H1 (cell line): Measurements from ENCODE around the gene SECISBP2. TPM values are rescaled to one million over a fixed set of nuclear protein-coding genes. Genes with fewer than 3 reads are reported as not detected.

Source experiments
- CTCF ChIA-PET: fragments of 300-600 bp; sonication (Branson Sonifier 250); formaldehyde crosslinking; loops from one replicate; lab custom pipeline; 2021; ENCODE audit not compliant: partially characterized antibody; lab: Charles Lee
- POLR2A ChIA-PET: fragments of 300-600 bp; sonication (Branson Sonifier 250); formaldehyde crosslinking; loops from one replicate; lab custom pipeline; 2021; ENCODE audit warnings: inconsistent platforms; ENCODE audit not compliant: partially characterized antibody; lab: Charles Lee
- DNase-seq, 2 experiments: peaks; one replicate each; pipeline versions ENCODE4 v3.0.0 to v3.0.0-alpha.2; 2010 to 2022; ENCODE audit warnings: low spot score in 2 of 2, low read depth in 1 of 2, mixed read lengths in 1 of 2
- FAIRE-seq: peaks from 2 replicates; lab custom pipeline; 2011; peaks lifted over from hg19 to GRCh38; lab: Jason Lieb, UNC
- H2AFZ ChIP-seq: 2 replicates; pipeline ENCODE4 v1.8.1; 2012; ENCODE audit warnings: low read length, inconsistent platforms
- H2AK5ac ChIP-seq: 2 replicates; pipeline ENCODE4 v1.6.1; 2013; ENCODE audit warnings: low read depth, low read length
- H2BK120ac ChIP-seq: replicated peaks from 2 replicates; pipeline ENCODE3; 2013; ENCODE audit warnings: low read depth, low read length, inconsistent platforms
- H2BK12ac ChIP-seq: 2 replicates; pipeline ENCODE4 v1.6.1; 2013; ENCODE audit warnings: low read depth, low read length
- H2BK15ac ChIP-seq: 2 replicates; pipeline ENCODE4 v1.6.1; 2013; ENCODE audit warnings: low read length
- H2BK20ac ChIP-seq: 2 replicates; pipeline ENCODE4 v1.6.1; 2013; ENCODE audit warnings: low read length
- H2BK5ac ChIP-seq: 2 replicates; pipeline ENCODE4 v1.6.1; 2013; ENCODE audit warnings: low read depth, low read length
- H3K14ac ChIP-seq: 2 replicates; pipeline ENCODE4 v1.6.1; 2013; ENCODE audit warnings: inconsistent platforms; ENCODE audit not compliant: insufficient read length
- H3K18ac ChIP-seq: 2 replicates; pipeline ENCODE4 v1.6.1; 2013; ENCODE audit warnings: low read length; ENCODE audit errors: extremely low read depth
- H3K23ac ChIP-seq: 2 replicates; pipeline ENCODE4 v1.6.1; 2013; ENCODE audit warnings: inconsistent platforms; ENCODE audit not compliant: insufficient read length
- H3K23me2 ChIP-seq: 2 replicates; pipeline ENCODE4 v1.6.1; 2013; ENCODE audit warnings: low read depth, low read length
- H3K27ac ChIP-seq: 2 replicates; pipeline ENCODE4 v1.6.1; 2011; ENCODE audit warnings: low read depth, low read length, inconsistent platforms
- H3K27me3 ChIP-seq, 4 experiments: replicated peaks in 1 of 4; 1 replicate in 1 of 4; 2 replicates in 3 of 4; pipeline versions ENCODE4 v1.6.1 to v1.8.1; 2011 to 2013; ENCODE audit warnings: low read length in 3 of 4, mild to moderate bottlenecking in 3 of 4, inconsistent platforms in 2 of 4, mixed read lengths in 2 of 4, moderate library complexity in 1 of 4; ENCODE audit not compliant: control insufficient read depth in 3 of 4, insufficient read depth in 3 of 4; ENCODE audit errors: extremely low read depth in 1 of 4
- H3K36me3 ChIP-seq, 4 experiments: 2 replicates each; pipeline versions ENCODE4 v1.6.1 to v1.8.1; 2011 to 2013; ENCODE audit warnings: mild to moderate bottlenecking in 4 of 4, low read length in 3 of 4, moderate library complexity in 2 of 4, control low read depth in 1 of 4, inconsistent platforms in 1 of 4; ENCODE audit not compliant: insufficient read depth in 4 of 4, control insufficient read depth in 2 of 4
- H3K4ac ChIP-seq: replicated peaks from 2 replicates; pipeline ENCODE3; 2013; ENCODE audit warnings: low read length, low read depth, mixed read lengths, inconsistent platforms; ENCODE audit not compliant: insufficient read length
- H3K4me1 ChIP-seq, 4 experiments: replicated peaks in 1 of 4; 1 replicate in 1 of 4; 2 replicates in 3 of 4; pipeline versions ENCODE4 v1.6.1 to v1.8.1; 2011 to 2013; ENCODE audit warnings: low read length in 3 of 4, inconsistent platforms in 2 of 4, mixed read lengths in 1 of 4; ENCODE audit not compliant: insufficient read depth in 4 of 4, control insufficient read depth in 3 of 4
- H3K4me2 ChIP-seq, 2 experiments: 2 replicates each; pipeline versions ENCODE4 v1.6.1 to v1.8.1; 2011 to 2013; ENCODE audit warnings: low read depth in 2 of 2, low read length in 2 of 2, control low read depth in 1 of 2, inconsistent platforms in 1 of 2, mild to moderate bottlenecking in 1 of 2; ENCODE audit not compliant: insufficient read depth in 1 of 2
- H3K4me3 ChIP-seq, 4 experiments: fragments of 200-600, 300-600 bp in 1 of 4; sonication (generic), shearing (Covaris generic), sonication (Bioruptor Twin) in 1 of 4; 2 replicates each; pipeline versions ENCODE4 v1.5.1 to v1.8.1; 2011 to 2016; ENCODE audit warnings: low read length in 4 of 4, low read depth in 3 of 4, control low read depth in 2 of 4, inconsistent platforms in 2 of 4, mild to moderate bottlenecking in 2 of 4, mixed read lengths in 1 of 4, moderate library complexity in 1 of 4; ENCODE audit not compliant: insufficient read depth in 2 of 4; ENCODE audit errors: extremely low read depth in 1 of 4
- H3K56ac ChIP-seq: replicated peaks from 2 replicates; pipeline ENCODE3; 2013; ENCODE audit warnings: low read depth, mild to moderate bottlenecking, mixed read lengths, low read length, inconsistent platforms; ENCODE audit not compliant: insufficient read length
- H3K79me1 ChIP-seq: 2 replicates; pipeline ENCODE4 v1.6.1; 2013; ENCODE audit warnings: low read depth, low read length, control low read depth
- H3K79me2 ChIP-seq, 2 experiments: 2 replicates each; pipeline versions ENCODE4 v1.6.1 to v1.8.1; 2012 to 2013; ENCODE audit warnings: low read length in 2 of 2, mild to moderate bottlenecking in 2 of 2, inconsistent platforms in 1 of 2; ENCODE audit not compliant: insufficient read depth in 2 of 2, control insufficient read depth in 1 of 2
- H3K9ac ChIP-seq, 4 experiments: replicated peaks in 1 of 4; 1 replicate in 1 of 4; 2 replicates in 3 of 4; pipeline versions ENCODE4 v1.6.1 to v1.8.1; 2011 to 2013; ENCODE audit warnings: low read depth in 3 of 4, low read length in 3 of 4, control low read depth in 2 of 4, mild to moderate bottlenecking in 2 of 4, moderate library complexity in 2 of 4, inconsistent platforms in 1 of 4; ENCODE audit errors: extremely low read depth in 1 of 4
- H3K9me3 ChIP-seq, 2 experiments: 2 replicates each; pipeline versions ENCODE4 v1.6.1 to v1.8.1; 2012 to 2013; ENCODE audit warnings: mild to moderate bottlenecking in 2 of 2, moderate library complexity in 2 of 2, control low read depth in 1 of 2, inconsistent platforms in 1 of 2, low read depth in 1 of 2, low read length in 1 of 2, mixed read lengths in 1 of 2; ENCODE audit not compliant: insufficient read depth in 2 of 2
- H4K20me1 ChIP-seq, 2 experiments: replicated peaks in 1 of 2; 2 replicates each; pipeline versions ENCODE3 to v1.8.1; 2011 to 2013; ENCODE audit warnings: inconsistent platforms in 2 of 2, low read length in 2 of 2, mild to moderate bottlenecking in 1 of 2; ENCODE audit not compliant: insufficient read depth in 2 of 2, control insufficient read depth in 1 of 2
- H4K5ac ChIP-seq: 2 replicates; pipeline ENCODE4 v1.6.1; 2013; ENCODE audit warnings: low read length, low read depth, mixed read lengths, inconsistent platforms; ENCODE audit not compliant: insufficient read length
- H4K8ac ChIP-seq: 2 replicates; pipeline ENCODE4 v1.8.0; 2013; ENCODE audit warnings: mild to moderate bottlenecking, moderate library complexity, low read length, inconsistent platforms; ENCODE audit not compliant: insufficient read depth; ENCODE audit errors: extremely low read depth
- H4K91ac ChIP-seq: replicated peaks from 2 replicates; pipeline ENCODE3; 2013; ENCODE audit warnings: low read length, mixed read lengths, inconsistent platforms; ENCODE audit not compliant: insufficient read length
- CEBPB ChIP-seq: IDR thresholded peaks from 2 replicates; pipeline ENCODE4 v1.6.1; 2012; ENCODE audit warnings: low read depth, low read length
- FOSL1 ChIP-seq: IDR thresholded peaks from 2 replicates; pipeline ENCODE4 v1.6.1; 2011; ENCODE audit warnings: mild to moderate bottlenecking, low read depth, low read length, moderate library complexity; ENCODE audit not compliant: insufficient read depth
- KDM1A ChIP-seq: fragments of 200-600, 300-600 bp; sonication (generic); IDR thresholded peaks from 2 replicates; pipeline ENCODE4 v1.7.1; 2016; ENCODE audit warnings: mild to moderate bottlenecking, low read length, borderline replicate concordance
- KDM4A ChIP-seq: IDR thresholded peaks from one replicate; pipeline ENCODE4 v1.7.1; 2012; ENCODE audit warnings: low read depth, mild to moderate bottlenecking, moderate library complexity, low read length, inconsistent platforms; ENCODE audit not compliant: severe bottlenecking
- RAD21 ChIP-seq, 2 experiments: IDR thresholded peaks in 1 of 2; conservative IDR thresholded peaks in 1 of 2; 2 replicates each; pipeline ENCODE4 v1.6.1; 2011; ENCODE audit warnings: low read depth in 2 of 2, low read length in 2 of 2, improper control_type of control experiment in 1 of 2, inconsistent platforms in 1 of 2, mild to moderate bottlenecking in 1 of 2, moderate library complexity in 1 of 2
- SP1 ChIP-seq: IDR thresholded peaks from 2 replicates; pipeline ENCODE4 v1.6.1; 2011; ENCODE audit warnings: low read depth, low read length
- SP2 ChIP-seq: IDR thresholded peaks from 2 replicates; pipeline ENCODE4 v1.6.1; 2012; ENCODE audit warnings: mild to moderate bottlenecking, low read length, inconsistent platforms
- ZNF274 ChIP-seq: IDR thresholded peaks from 2 replicates; pipeline ENCODE4 v1.7.0; 2012; ENCODE audit warnings: low read length, borderline replicate concordance; ENCODE audit errors: extremely low read depth
- WGBS, 2 experiments: shearing (Covaris generic) in 1 of 2; methylation state at CpG; one replicate each; pipeline versions ENCODE4 v1.1.6 to v1.1.7; 2013 to 2015; ENCODE audit warnings: low lambda C conversion rate in 2 of 2, mixed read lengths in 2 of 2, inconsistent platforms in 1 of 2, low coverage in 1 of 2, missing lambda C conversion rate in 1 of 2; ENCODE audit not compliant: insufficient replicate concordance in 2 of 2, insufficient coverage in 1 of 2, insufficient read length in 1 of 2; ENCODE audit errors: extremely low coverage in 1 of 2, missing lambda C conversion rate in 1 of 2; 5-methylcytosine and 5-hydroxymethylcytosine counted together
- polyA plus RNA-seq, 7 experiments: library from polyadenylated mRNA; depleted of rRNA in 3 of 7; stranded (reverse) in 5 of 7; unstranded in 2 of 7; fragments of >200 nt in 5 of 7; fragments of 200-250 nt in 2 of 7; gene quantifications; 1 replicate in 5 of 7; 2 replicates in 1 of 7; 4 replicates in 1 of 7; pipeline versions ENCODE4 v1.2.1 to v1.2.3, GENCODE V29; 2011 to 2013; ENCODE audit warnings: missing spikeins in 2 of 7, mixed read lengths in 2 of 7
- total RNA-seq: library from RNA; stranded (reverse); fragmentation: NEBNext Ultra II Directional; extraction: Animal tissue kit (Norgen Biotek cat#: 25700); gene quantifications from 2 replicates; pipeline ENCODE4 v1.2.1, GENCODE V29; 2021
- TF ChIP-seq, protein P1 (sequence below), 3 experiments: IDR thresholded peaks; 1 replicate in 2 of 3; 2 replicates in 1 of 3; pipeline versions ENCODE4 v1.5.1 to v1.6.1; 2011; ENCODE audit warnings: low read length in 3 of 3, mild to moderate bottlenecking in 3 of 3, inconsistent platforms in 2 of 3, low read depth in 1 of 3, moderate library complexity in 1 of 3; ENCODE audit not compliant: insufficient read depth in 1 of 3; ENCODE audit errors: control extremely low read depth in 1 of 3

SECISBP2 gene
- total and polyA plus RNA-seq, 2 of the 8 experiments (the other 6 are each of a cell fraction or from before 2014, with no cell fraction given) = 39.0 to 61.7 TPM

DNA sequence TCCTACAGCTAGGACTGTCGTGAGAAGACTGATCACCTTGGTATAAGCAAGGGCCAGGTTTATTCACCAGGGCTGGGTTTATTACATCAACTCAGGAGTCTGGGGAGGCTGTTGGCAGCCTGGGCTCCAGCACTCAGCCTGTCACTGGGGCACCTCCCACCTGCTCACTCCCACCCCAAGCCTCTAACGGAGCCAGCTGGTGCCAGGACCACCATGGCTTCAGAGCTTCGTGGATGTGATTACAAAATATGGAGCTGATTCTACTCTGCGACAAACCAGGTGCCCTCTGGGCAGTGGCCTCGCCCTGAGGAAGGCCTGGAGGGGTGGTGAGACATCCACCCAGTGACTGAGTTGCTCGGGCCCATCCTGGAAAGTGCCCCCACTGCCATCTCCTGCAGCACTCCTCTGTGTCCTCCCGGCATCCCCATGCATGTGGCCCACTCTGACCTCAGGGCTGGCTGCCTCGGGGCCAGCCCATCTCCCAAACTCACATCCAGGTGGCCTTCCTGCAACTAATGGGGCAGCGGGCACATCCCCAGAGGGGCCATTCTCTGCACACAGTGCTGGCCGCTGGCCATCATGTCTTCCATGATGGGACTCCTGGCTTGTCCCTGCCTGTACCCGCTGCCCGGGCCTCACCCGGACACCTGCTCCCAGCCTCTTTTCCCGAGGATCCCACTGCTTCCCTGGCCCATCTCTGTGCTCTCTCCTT, 49.6 kb downstream of the SECISBP2 start:
- FAIRE-seq = no peak
- CTCF ChIA-PET = interaction anchor here (0.8 kb wide), 1 partner anchor 209 kb away, joined by 3 read pairs; no protein-coding TSS in a partner anchor
- no peak overlapping the region for H3K14ac ChIP-seq

More for the DNA sequence above, 49.6 kb downstream of the SECISBP2 start:
- H2BK120ac ChIP-seq = no peak overlapping the region
- H2BK12ac ChIP-seq = no peak overlapping the region
- no peaks in the 10 kb centered on the region; a peak in 1 of 8 replicates for H3K36me3 ChIP-seq
- no peak overlapping the region for H3K4me3 ChIP-seq
- no peak overlapping the region for H3K23ac ChIP-seq
- H3K4ac ChIP-seq = no peak overlapping the region
- no peak overlapping the region for H3K18ac ChIP-seq
- H3K27ac ChIP-seq = no peak overlapping the region
- no peaks in the 10 kb centered on the region for H3K79me2 ChIP-seq
- no peak for DNase-seq
- no peak overlapping the region for H2AK5ac ChIP-seq
- 89% methylated on average over 12 of the region's 14 CpGs; no CpG with 5 or more reads in 1 of the 2 experiments for WGBS, 2 experiments
- no peak overlapping the region for H4K5ac ChIP-seq
- H4K8ac ChIP-seq = no peak overlapping the region
- H2BK15ac ChIP-seq = no peak overlapping the region
- no peak overlapping the region for H2AFZ ChIP-seq
- H4K91ac ChIP-seq = no peak overlapping the region
- no peaks in the 10 kb centered on the region for H3K27me3 ChIP-seq
- no peak overlapping the region for H3K9ac ChIP-seq
- no peak overlapping the region for H2BK5ac ChIP-seq
- no peaks in the 10 kb centered on the region for H3K9me3 ChIP-seq
- no peak for TF ChIP-seq RAD21 (IDR thresholded peaks at IDR 0.05 in 1 of 2, conservative IDR thresholded peaks at IDR 0.05 in 1 of 2; ENCODE audit: low read depth in 2 of 2, low read length in 2 of 2)
- no peak for TF ChIP-seq SP1
- TF ChIP-seq FOSL1 = no peak
- TF ChIP-seq, protein P1, sequence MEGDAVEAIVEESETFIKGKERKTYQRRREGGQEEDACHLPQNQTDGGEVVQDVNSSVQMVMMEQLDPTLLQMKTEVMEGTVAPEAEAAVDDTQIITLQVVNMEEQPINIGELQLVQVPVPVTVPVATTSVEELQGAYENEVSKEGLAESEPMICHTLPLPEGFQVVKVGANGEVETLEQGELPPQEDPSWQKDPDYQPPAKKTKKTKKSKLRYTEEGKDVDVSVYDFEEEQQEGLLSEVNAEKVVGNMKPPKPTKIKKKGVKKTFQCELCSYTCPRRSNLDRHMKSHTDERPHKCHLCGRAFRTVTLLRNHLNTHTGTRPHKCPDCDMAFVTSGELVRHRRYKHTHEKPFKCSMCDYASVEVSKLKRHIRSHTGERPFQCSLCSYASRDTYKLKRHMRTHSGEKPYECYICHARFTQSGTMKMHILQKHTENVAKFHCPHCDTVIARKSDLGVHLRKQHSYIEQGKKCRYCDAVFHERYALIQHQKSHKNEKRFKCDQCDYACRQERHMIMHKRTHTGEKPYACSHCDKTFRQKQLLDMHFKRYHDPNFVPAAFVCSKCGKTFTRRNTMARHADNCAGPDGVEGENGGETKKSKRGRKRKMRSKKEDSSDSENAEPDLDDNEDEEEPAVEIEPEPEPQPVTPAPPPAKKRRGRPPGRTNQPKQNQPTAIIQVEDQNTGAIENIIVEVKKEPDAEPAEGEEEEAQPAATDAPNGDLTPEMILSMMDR (IDR thresholded peaks at IDR 0.05; ENCODE audit: control extremely low read depth in 1 of 3, insufficient read depth in 1 of 3, low read depth in 1 of 3, low read length in 3 of 3) = no peak
- TF ChIP-seq KDM4A = no peak
- no peak for TF ChIP-seq SP2
- TF ChIP-seq ZNF274 = no peak
- no peak for TF ChIP-seq CEBPB
- TF ChIP-seq KDM1A = no peak
- TF ChIP-seq, all 59 proteins: peak for 0
- Histone ChIP-seq H3K4me1 (no peaks in the 10 kb centered on the region), H2BK20ac (no peak overlapping the region), H3K4me2 (no peak overlapping the region), H3K79me1 (peaks cover 4% of the 10 kb centered on the region), H3K23me2 (peaks cover 27% of the 10 kb centered on the region; the same call in 1 of the 2 replicates), H3K56ac (no peak overlapping the region), H4K20me1 (peaks cover 0 to 23% of the 10 kb centered on the region in 2 experiments)
- POLR2A ChIA-PET = interaction anchor here (1.0 to 1.4 kb wide), 3 partner anchors 12 to 47 kb away, joined by 3 to 4 read pairs (median 3); no protein-coding TSS in a partner anchor
